ENCODE results near the gene CWC22. TPM values are rescaled to one million over a fixed set of nuclear protein-coding genes. Genes with fewer than 3 reads are reported as not detected.
"Not testable (repeated sequence)": the region's sequence is repeated elsewhere in the genome, so short reads cannot be mapped to it uniquely, and the experiment has no call there.

Gene CWC22
- 27.2 and 27.7 TPM in 2 replicates for total RNA-seq
- long read RNA-seq, transcript CWC22-201 (20 exons, 2,392 nt) = major isoform, 158 of 232 reads
- long read RNA-seq, partial matches to known transcripts = 63 of 232 reads
- long read RNA-seq, other reads (novel, unspliced or antisense) = 11 of 232 reads

- TF ChIP-seq, protein P1, sequence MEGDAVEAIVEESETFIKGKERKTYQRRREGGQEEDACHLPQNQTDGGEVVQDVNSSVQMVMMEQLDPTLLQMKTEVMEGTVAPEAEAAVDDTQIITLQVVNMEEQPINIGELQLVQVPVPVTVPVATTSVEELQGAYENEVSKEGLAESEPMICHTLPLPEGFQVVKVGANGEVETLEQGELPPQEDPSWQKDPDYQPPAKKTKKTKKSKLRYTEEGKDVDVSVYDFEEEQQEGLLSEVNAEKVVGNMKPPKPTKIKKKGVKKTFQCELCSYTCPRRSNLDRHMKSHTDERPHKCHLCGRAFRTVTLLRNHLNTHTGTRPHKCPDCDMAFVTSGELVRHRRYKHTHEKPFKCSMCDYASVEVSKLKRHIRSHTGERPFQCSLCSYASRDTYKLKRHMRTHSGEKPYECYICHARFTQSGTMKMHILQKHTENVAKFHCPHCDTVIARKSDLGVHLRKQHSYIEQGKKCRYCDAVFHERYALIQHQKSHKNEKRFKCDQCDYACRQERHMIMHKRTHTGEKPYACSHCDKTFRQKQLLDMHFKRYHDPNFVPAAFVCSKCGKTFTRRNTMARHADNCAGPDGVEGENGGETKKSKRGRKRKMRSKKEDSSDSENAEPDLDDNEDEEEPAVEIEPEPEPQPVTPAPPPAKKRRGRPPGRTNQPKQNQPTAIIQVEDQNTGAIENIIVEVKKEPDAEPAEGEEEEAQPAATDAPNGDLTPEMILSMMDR (IDR thresholded peaks at IDR 0.05; ENCODE audit: unreplicated experiment) = no peak
- H3K36me3 Mint-ChIP-seq (ENCODE audit: insufficient read depth) = no peaks in the 10 kb centered on the region
- H3K9me3 Mint-ChIP-seq (ENCODE audit: low read depth) = no peaks in the 10 kb centered on the region
- H3K4me1 Mint-ChIP-seq (ENCODE audit: low read depth) = peaks cover 9% of the 10 kb centered on the region
- DNase-seq (ENCODE audit: low spot score, unreplicated experiment) = peak; percentile 53
- peak within 1 kb of the TSS; percentile 100 for H3K27ac Mint-ChIP-seq
- no peaks in the 10 kb centered on the region for H3K27me3 Mint-ChIP-seq
- peak within 1 kb of the TSS; percentile 90 for H3K4me3 Mint-ChIP-seq (ENCODE audit: low read depth)
Observed at GRCh38 chr2:180006781-180007579, at the start of gene CWC22. Gene CWC22 (minus strand): TSS chr2:180007297. CDS start chr2:179993341, 13,956 bp downstream.

DNA sequence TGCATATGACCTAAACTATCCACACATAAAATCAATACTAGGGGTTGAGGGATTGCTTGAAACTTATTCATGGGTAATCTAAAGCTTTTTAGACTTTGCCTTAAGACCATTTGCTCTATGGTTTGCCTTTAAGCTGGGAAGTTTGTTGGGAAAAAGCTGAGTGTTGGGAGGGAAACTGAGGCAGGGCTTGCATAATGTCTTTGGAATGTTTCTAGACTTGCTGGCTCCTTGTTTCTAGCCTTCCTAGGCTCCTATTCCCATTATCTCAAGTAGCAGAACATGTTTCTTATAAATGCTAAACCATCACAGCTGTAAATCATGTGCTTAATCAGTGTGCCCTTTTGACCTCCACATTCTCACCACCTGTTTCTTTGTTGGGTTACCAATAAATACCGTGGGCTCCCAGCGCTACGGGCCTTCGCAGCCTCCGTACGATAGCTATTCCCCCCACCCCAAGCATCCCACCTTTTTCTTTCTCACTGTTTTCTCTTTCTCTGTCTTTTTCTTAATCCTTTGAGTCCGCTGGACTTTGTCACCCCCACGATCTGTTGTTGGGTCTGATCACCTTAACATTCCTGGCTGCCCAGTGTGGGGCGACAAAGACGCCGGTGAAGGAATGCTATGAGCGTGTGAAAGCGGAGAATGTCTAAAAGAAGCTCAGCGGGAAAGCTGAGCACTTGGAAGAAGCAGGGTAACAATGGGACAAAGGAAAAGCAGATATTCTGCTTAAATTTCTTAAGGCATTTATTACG is 49.4 kb upstream of the CWC22 start:
- Mint-ChIP-seq H3K4me1 (ENCODE audit: low read depth) (peaks cover 34% of the 10 kb centered on the region), H3K27me3 (no peaks in the 10 kb centered on the region), H3K27ac (peak overlapping the region; percentile 99), H3K9me3 (ENCODE audit: low read depth) (peaks cover 15% of the 10 kb centered on the region), H3K36me3 (ENCODE audit: insufficient read depth) (peaks cover 4% of the 10 kb centered on the region), H3K4me3 (ENCODE audit: low read depth) (peak overlapping the region; percentile 56)
- peak; percentile 15 for DNase-seq (ENCODE audit: low spot score, unreplicated experiment)
- TF ChIP-seq, protein P1 (IDR thresholded peaks at IDR 0.05; ENCODE audit: unreplicated experiment) = no peak

GRCh38 chr2:180054576-180054975 is 47.5 kb upstream of the CWC22 start:
- Mint-ChIP-seq H3K9me3 (ENCODE audit: low read depth) (peaks cover 12% of the 10 kb centered on the region), H3K4me1 (ENCODE audit: low read depth) (peaks cover 35% of the 10 kb centered on the region)
- H3K27me3 Mint-ChIP-seq; DNase-seq (ENCODE audit: low spot score, unreplicated experiment); H3K4me3 Mint-ChIP-seq (ENCODE audit: low read depth); H3K36me3 Mint-ChIP-seq (ENCODE audit: insufficient read depth); H3K27ac Mint-ChIP-seq: not testable (repeated sequence)

DNA sequence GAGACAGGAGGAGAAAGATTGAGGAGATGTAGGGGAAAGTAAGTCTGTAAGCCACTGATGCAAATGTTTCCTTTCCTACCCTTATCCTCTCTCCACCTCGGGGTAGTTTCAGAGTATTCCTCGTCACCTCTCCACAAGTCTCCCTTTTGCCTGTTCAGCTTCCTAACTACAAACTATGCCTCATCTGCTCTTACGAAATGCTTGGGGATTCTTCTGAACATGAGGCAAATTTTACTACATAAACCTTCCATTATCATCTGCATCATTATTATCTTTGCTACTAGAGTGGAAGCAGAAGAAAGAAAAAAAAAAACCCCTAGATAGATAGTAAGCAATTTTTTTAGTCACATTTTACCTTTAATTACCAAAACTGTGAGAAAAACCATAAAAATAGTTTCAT is 43.1 kb upstream of the CWC22 start:
- peaks cover 10% of the 10 kb centered on the region for H3K4me1 Mint-ChIP-seq (ENCODE audit: low read depth)
- TF ChIP-seq, protein P1 (IDR thresholded peaks at IDR 0.05; ENCODE audit: unreplicated experiment) = no peak
- no peak for DNase-seq (ENCODE audit: low spot score, unreplicated experiment)
- H3K36me3 Mint-ChIP-seq (ENCODE audit: insufficient read depth) = peaks cover 2% of the 10 kb centered on the region
- no peak overlapping the region for H3K27ac Mint-ChIP-seq
- H3K27me3 Mint-ChIP-seq = no peaks in the 10 kb centered on the region
- H3K9me3 Mint-ChIP-seq (ENCODE audit: low read depth) = peaks cover 22% of the 10 kb centered on the region
- no peak overlapping the region for H3K4me3 Mint-ChIP-seq (ENCODE audit: low read depth)

DNA sequence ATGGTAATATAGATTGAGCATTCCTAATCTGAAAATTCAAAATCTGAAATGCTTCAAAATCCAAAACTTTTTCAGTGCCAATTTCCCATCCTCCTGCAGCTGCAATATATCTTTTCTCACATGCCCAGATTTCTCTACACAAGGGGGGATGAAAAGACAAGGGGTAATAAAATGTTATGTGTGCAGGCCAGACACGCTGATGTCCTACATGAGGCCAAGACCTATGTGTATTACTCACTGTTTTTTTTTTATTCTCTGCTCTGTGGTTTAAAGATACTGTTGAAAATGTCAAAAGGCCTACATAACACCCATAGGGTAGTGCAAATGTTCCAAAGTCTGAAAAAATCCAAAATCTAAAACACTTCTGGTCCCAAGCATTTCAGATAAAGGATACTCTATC is 41.2 kb upstream of the CWC22 start:
- Mint-ChIP-seq H3K4me1 (ENCODE audit: low read depth) (peaks cover 10% of the 10 kb centered on the region), H3K27ac (no peak overlapping the region), H3K36me3 (ENCODE audit: insufficient read depth) (no peaks in the 10 kb centered on the region), H3K9me3 (ENCODE audit: low read depth) (peaks cover 9% of the 10 kb centered on the region), H3K27me3 (no peaks in the 10 kb centered on the region), H3K4me3 (ENCODE audit: low read depth) (no peak overlapping the region)
- TF ChIP-seq, protein P1 (IDR thresholded peaks at IDR 0.05; ENCODE audit: unreplicated experiment) = no peak
- no peak for DNase-seq (ENCODE audit: low spot score, unreplicated experiment)
